NCI-H187 treated with DMSO at 0.1 percent for 48 hours (cell line): ENCODE measurements around the gene ZNF385B.

ENCODE experiments used
- DNase-seq: peaks from one replicate; lab custom pipeline; 2025; lab: John Stamatoyannopoulos, UW

The ZNF385B gene

GRCh38 chr2:179584760-179585159 is 276.7 kb downstream of the ZNF385B start:
- no peak for DNase-seq

GRCh38 chr2:179581605-179582004 is 279.8 kb downstream of the ZNF385B start:
- no peak for DNase-seq

GRCh38 chr2:179580378-179581146 is 280.9 kb downstream of the ZNF385B start:
- no peak for DNase-seq

DNA sequence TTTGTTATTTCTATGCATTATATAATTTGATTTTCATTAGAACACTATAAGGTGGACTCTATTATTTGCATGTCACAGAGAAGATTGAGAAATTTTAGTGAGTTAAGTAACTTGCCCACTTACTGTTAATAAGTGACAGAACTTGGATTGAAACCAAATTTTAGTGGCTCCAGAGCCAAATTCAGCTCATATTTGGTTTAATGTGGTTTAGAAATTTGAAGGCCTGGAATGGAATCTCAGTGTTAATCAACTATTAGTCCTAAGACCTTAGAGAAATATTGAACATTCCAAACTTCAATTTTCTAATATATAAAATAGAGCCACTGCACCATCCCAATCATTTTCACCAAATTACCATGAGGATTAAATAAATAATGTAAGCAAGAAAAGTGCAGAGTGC is 281.6 kb downstream of the ZNF385B start:
- no peak for DNase-seq

DNA sequence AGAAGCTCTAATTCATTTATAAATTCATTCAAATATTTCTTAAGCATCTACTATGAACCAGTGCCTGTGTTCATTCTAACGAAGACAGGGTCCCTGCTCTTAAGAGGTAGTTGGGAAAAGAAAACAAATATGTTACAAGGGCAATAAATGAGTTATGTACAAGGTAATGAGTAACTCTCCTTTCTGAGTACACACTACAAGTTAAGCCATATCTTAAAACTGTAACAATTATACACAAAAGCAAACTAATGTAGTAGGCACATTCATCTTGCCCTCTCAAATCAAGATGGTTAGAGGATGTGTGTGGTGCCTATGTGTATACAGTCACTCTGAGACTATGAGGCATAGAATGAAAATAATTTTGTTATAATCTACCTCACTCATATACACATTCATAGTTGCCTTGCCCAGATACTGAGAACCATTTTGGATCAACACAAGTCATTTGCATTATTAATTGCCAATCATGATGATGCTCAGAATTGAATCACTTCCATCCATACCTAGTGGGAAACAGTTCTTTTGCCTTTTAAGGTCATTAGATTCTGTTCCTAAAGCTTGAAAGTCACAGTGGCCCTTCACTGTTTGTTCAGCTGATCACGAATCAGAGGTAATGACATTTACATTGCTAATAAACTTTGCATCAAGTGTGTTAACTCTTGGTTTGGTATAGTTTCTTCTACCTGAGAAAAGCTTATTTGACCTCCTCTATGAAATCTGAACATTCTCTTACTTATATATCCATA is 283.1 kb downstream of the ZNF385B start:
- no peak for DNase-seq

GRCh38 chr2:179574061-179574519 is 287.3 kb downstream of the ZNF385B start:
- no peak for DNase-seq

DNA sequence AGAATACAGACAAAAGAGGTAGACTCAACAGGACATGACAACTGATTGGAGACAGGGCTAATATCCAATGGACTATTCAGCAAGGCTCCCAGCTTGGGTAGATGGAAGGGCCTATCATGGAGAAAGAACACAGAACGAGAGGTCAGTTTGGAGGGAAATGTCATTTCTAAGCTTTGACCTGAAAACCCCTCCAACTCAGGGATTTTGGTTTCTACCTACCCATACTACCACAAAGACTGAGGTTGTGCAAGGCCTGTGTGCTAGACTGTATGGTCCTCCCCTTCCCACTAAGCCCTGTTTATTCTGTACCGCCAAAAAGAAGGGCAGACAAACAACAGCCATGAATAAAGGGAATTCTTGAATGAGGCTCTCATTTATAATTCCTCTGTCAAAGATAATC is 288.9 kb downstream of the ZNF385B start:
- no peak for DNase-seq

GRCh38 chr2:179571721-179572120 is 289.7 kb downstream of the ZNF385B start:
- no peak for DNase-seq

DNA sequence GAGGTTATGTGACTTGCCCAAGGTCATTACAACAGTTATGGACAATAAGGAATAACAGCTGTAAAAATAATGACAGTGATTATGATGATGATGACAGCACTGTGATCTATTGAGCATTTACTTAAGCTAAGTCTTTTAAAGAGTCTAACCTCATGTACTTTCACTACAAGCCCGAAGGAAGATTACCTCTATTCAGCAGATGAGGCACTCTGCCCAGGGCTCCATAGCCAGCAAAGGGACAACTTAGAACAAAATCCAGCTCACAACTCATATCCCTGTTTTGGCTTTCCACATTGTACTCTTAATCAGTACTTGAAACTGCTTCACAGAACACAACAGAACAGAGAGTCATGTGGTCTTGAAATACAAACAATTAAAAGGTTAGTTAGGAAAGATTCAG is 290.2 kb downstream of the ZNF385B start:
- no peak for DNase-seq

DNA sequence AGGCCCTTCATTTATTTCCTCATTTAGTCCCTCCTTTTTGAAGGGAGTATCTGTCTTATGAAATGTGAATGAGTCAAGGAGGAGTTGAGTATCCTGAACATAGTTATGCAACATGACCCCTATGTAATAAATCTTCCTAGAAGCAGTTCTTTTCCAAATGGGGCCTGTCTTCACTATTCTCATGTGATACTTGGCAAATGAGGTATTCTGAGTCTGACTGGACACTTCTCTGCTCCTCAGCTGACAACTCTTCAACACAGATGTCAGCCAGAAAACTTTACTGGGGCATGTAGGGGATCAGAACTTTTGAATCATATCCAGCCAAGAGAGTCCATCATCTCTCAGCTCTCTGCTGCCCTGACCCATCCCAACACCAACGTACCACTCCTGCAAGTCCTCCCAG is 291.6 kb downstream of the ZNF385B start:
- no peak for DNase-seq

GRCh38 chr2:179565807-179566206 is 295.6 kb downstream of the ZNF385B start:
- DNase-seq, result no peak

GRCh38 chr2:179562330-179562885 is 299.0 kb downstream of the ZNF385B start:
- DNase-seq, result no peak

DNA sequence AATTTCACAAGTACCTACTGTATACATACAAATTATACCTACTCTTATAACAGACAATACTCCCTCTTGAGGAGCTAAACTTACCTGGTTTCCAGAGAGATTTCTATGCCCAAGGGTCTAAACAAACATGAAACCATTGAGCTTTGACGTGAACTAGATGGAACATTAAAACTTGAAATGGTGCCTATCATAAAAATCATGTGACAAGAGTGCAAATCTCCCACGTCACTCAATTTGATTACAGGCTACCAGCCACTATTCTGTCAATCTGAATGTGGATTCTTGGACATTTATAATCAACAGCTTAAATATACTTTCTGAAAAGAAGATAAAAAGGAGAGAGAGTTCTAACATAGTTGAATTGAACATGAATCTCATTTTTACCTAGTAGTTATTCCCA is 299.7 kb downstream of the ZNF385B start:
- no peak for DNase-seq

GRCh38 chr2:179560257-179560735 is 301.1 kb downstream of the ZNF385B start:
- no peak for DNase-seq

GRCh38 chr2:179559108-179559806 is 302.2 kb downstream of the ZNF385B start:
- no peak for DNase-seq

DNA sequence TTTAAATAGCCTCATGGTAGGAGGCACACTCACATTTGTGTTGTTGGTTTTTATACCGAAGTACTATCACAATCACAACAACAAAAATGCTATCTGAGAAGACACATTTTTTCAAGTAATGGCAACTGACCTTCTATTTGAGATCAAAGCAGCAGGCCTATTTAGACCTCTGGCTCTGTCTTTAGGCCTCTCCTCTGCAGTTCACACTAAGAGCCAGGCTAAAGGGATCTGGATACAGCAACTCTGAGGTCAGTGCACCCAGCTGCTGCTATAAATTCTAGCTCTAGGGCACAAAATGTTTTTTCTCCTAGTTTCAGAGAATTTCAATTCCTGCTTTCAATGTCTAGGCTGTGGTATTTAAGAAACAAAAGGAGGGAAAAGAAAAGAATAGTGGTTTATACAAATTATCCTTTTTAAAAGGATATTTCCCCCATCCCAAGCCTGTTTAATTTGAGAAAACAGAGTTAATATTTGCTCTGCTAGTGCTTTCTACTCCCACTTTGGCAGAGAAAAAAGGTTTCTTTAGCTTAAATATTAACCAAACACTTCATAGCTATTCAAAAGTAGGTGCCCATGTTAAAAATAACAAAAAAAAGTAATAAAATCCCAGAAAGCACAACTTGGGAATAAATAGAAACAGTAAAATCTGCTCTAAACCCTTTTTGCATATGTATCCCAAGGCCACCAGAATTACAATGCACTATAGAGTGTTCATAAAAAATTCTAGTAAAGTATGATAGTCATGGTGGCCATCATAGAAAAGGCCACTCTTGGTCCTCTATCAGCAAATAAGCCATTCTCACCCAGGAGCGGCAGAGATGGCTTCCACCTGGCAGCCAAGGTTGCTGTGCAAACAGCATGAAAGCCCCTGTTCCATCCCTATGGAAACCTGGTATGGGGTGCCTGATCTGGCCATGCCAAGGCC is 303.1 kb downstream of the ZNF385B start:
- no peak for DNase-seq

DNA sequence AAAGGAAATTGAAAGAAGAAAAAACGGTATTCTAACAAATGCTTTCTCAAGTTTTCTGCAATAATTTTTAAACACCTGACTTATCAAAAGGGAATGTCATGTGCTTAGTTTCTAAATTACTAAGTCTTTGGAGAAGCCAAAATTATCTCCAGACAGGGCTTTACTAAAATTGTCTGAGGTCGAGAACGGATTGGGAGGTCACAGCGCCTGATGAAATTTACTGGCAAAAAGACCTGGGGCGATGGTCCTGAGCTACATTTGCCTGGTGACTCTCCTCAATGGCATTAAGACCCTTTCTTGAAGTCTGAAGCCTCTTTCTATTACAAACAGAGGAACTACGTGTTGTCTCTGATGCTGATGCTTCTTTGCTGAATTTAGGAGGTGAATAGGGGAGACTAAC is 305.0 kb downstream of the ZNF385B start:
- no peak for DNase-seq

DNA sequence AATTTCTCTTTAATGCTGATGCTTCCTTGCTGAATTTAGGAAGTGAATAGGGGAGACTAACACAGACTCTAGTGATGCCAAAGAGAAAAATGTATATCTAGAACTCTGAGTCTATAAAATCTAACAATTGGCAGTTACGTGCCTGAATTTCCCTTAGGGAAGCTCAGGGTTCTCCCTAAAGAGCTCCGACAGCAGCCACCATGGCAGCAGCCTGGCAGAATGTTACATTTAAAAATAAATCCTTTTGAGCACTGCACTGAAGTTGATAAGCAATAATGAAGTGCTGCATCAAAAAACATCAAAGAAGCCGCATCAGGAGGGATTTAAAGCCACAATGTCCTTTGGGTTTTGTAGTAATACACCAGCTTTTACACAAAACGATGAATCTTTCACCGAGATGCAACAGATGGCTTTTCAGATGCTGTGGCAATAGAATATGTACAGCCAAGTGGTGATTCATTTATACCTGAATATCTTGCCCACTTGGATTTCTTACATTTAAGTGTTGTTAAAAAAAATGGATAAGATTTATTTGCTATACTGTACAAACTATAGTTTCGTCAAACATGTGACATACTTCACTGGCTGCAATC is 305.6 kb downstream of the ZNF385B start:
- no peak for DNase-seq

DNA sequence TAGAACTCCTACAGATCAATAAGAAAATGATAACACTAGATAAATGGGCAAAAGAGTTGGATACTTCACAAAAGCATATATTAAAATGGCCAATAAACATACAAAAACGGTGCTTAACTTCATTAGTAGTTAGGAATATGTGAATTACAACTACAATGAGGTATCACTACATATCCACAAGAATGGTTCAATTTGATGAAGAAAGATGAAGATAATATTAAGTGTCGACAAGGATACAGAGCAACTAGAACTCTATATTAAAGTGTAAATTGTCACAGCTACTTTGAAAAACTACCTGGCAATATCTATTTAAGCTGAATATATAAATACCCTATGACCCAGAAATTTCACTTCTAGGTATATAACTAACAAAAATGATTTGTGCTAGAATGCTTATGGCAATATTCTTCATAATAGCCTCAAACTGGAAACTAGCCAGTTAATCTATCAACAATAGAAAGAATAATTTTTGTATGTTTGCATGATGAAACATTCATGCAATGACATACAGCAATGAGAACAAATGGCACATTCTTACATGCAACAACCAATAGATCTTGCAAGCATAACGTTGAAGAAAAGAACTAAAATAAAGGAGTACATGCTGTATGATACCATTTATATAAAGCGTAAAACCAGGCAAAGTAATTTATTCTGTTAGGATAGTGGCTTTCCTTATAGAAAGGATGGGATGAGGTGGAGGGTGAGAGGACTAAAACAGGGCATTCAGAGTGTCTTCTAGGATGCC is 306.6 kb downstream of the ZNF385B start:
- DNase-seq, result no peak

GRCh38 chr2:179553382-179553781 is 308.0 kb downstream of the ZNF385B start:
- no peak for DNase-seq
